ENCODE measurements around the gene AP2B1. TPM values are rescaled to one million over a fixed set of nuclear protein-coding genes. Genes with fewer than 3 reads are reported as not detected.

AP2B1 gene
- total RNA-seq, 1 donor from 2014 or later: 145 TPM

- Histone ChIP-seq H3K27me3 (ENCODE audit: low read depth) (no peaks in the 10 kb centered on the region), H3K4me3 (no peak overlapping the region), H3K36me3 (no peaks in the 10 kb centered on the region), H3K4me1 (peaks cover 40% of the 10 kb centered on the region), H3K9me3 (no peaks in the 10 kb centered on the region), H3K27ac (peak overlapping the region; percentile 66)
- DNase-seq (no peak), ATAC-seq (no peak)
- no peak for TF ChIP-seq CTCF (IDR thresholded peaks at IDR 0.05)
- intact Hi-C loops (cut with DNase I): no loop called here
Observed at GRCh38 chr17:35773129-35773528, 186.0 kb downstream of the AP2B1 start.

GRCh38 chr17:35773679-35774425, 186.7 kb downstream of the AP2B1 start:
- intact Hi-C loops (cut with DNase I): no loop called here
- Histone ChIP-seq H3K4me3 (no peak overlapping the region), H3K36me3 (no peaks in the 10 kb centered on the region), H3K4me1 (peaks cover 47% of the 10 kb centered on the region), H3K9me3 (no peaks in the 10 kb centered on the region), H3K27me3 (ENCODE audit: low read depth) (no peaks in the 10 kb centered on the region), H3K27ac (peak overlapping the region; percentile 66)
- ATAC-seq (peak; percentile 71 to 85), DNase-seq (peak; percentile 71)
- no peak for TF ChIP-seq CTCF (IDR thresholded peaks at IDR 0.05)

- peak overlapping the region; percentile 66 for H3K27ac ChIP-seq
- peak; percentile 63 for DNase-seq
Observed at GRCh38 chr17:35774499-35774898, 187.4 kb downstream of the AP2B1 start.

GRCh38 chr17:35775039-35775438, 187.9 kb downstream of the AP2B1 start:
- Histone ChIP-seq H3K4me3 (no peak overlapping the region), H3K27ac (peak overlapping the region; percentile 66), H3K27me3 (ENCODE audit: low read depth) (no peaks in the 10 kb centered on the region), H3K4me1 (peaks cover 50% of the 10 kb centered on the region), H3K9me3 (no peaks in the 10 kb centered on the region), H3K36me3 (no peaks in the 10 kb centered on the region)
- TF ChIP-seq CTCF (IDR thresholded peaks at IDR 0.05): no peak
- DNase-seq (no peak), ATAC-seq (no peak)
- intact Hi-C loops (cut with DNase I): no loop called here

More at GRCh38 chr17:35774499-35774898, 187.4 kb downstream of the AP2B1 start:
- peak; percentile 44 to 72 for ATAC-seq
- Histone ChIP-seq H3K9me3 (no peaks in the 10 kb centered on the region), H3K4me3 (no peak overlapping the region), H3K36me3 (no peaks in the 10 kb centered on the region), H3K27me3 (ENCODE audit: low read depth) (no peaks in the 10 kb centered on the region), H3K4me1 (peaks cover 50% of the 10 kb centered on the region)
- intact Hi-C loops (cut with DNase I): no loop called here
- TF ChIP-seq CTCF (IDR thresholded peaks at IDR 0.05): no peak

- intact Hi-C loops (cut with DNase I): no loop called here
- Histone ChIP-seq H3K9me3 (no peaks in the 10 kb centered on the region), H3K36me3 (no peaks in the 10 kb centered on the region), H3K27me3 (ENCODE audit: low read depth) (no peaks in the 10 kb centered on the region), H3K27ac (peak overlapping the region; percentile 66), H3K4me1 (peaks cover 50% of the 10 kb centered on the region), H3K4me3 (no peak overlapping the region)
- DNase-seq: no peak
- ATAC-seq: no peak
- TF ChIP-seq CTCF (IDR thresholded peaks at IDR 0.05): no peak
Observed at GRCh38 chr17:35775583-35775982, 188.5 kb downstream of the AP2B1 start.

Other genes with a start within 250 kb of the AP2B1 start
- 118 TPM for gene SLFN11, start 213.7 kb upstream of the AP2B1 start, total RNA-seq
- gene SLFN12, start 154.8 kb upstream of the AP2B1 start, total RNA-seq: 16.7 TPM
- 27.1 TPM for gene SLFN13, start 138.6 kb upstream of the AP2B1 start, total RNA-seq
- 4.0 TPM for gene SLFN12L, start 49.6 kb upstream of the AP2B1 start, total RNA-seq
- gene SLFN14, start 26.5 kb upstream of the AP2B1 start, total RNA-seq: 0.59 TPM
- 7.0 TPM for gene PEX12, start 8.8 kb upstream of the AP2B1 start, total RNA-seq
- gene RASL10B, start 144.3 kb downstream of the AP2B1 start, total RNA-seq: 1.9 TPM
- gene GAS2L2, start 165.9 kb downstream of the AP2B1 start, total RNA-seq: 3.1 TPM
- not detected for gene C17orf50, start 173.6 kb downstream of the AP2B1 start, total RNA-seq
- gene MMP28, start 208.3 kb downstream of the AP2B1 start, total RNA-seq: 40.9 TPM
- 143 TPM for gene TAF15, start 222.2 kb downstream of the AP2B1 start, total RNA-seq

Measured in lower lobe of right lung (tissue), 2 donors.